ENCODE data around the gene PJVK. TPM values are rescaled to one million over a fixed set of nuclear protein-coding genes. Genes with fewer than 3 reads are reported as not detected.

The PJVK gene
- total RNA-seq, 1 experiment from 2014 or later = 2.6 TPM

- intact Hi-C loops (cut with micrococcal nuclease) = no loop called here
- Histone ChIP-seq H3K79me2 (ENCODE audit: insufficient read depth, low read length) (peaks cover 26% of the 10 kb centered on the region), H3K9ac (ENCODE audit: low read length) (no peak overlapping the region), H3K4me1 (ENCODE audit: control insufficient read depth in 1 of 2, insufficient read depth in 2 of 2, low read length in 2 of 2) (peaks cover 12 to 20% of the 10 kb centered on the region in 2 experiments; a peak in 2 of 4 replicates), H3K36me3 (ENCODE audit: control insufficient read depth in 1 of 2, insufficient read depth in 2 of 2, low read length in 2 of 2) (peaks cover 8% of the 10 kb centered on the region in 2 experiments; a peak in 2 of 4 replicates), H3K27ac (ENCODE audit: low read depth, low read length) (no peak overlapping the region), H4K20me1 (ENCODE audit: insufficient read depth) (0 out of 2 replicates have a peak, but pooled peaks cover 5% of the 10 kb centered on the region), H3K4me3 (replicated peaks in 1 of 2; ENCODE audit: low read depth in 1 of 2, low read length in 2 of 2) (no peak overlapping the region), H2AFZ (ENCODE audit: low read depth, low read length, poor library complexity, severe bottlenecking) (no peak overlapping the region), H3K9me2 (ENCODE audit: insufficient read depth) (no peaks in the 10 kb centered on the region), H3K27me3 (ENCODE audit: insufficient read depth, low read length) (no peaks in the 10 kb centered on the region), H3K4me2 (ENCODE audit: low read length) (no peak overlapping the region), H3K9me3 (ENCODE audit: control insufficient read depth in 1 of 2, insufficient read depth in 1 of 2, low read depth in 1 of 2, low read length in 2 of 2) (no peaks in the 10 kb centered on the region)
- no peak for TF ChIP-seq CTCF (IDR thresholded peaks at IDR 0.05 in 2 of 3, conservative IDR thresholded peaks at IDR 0.05 in 1 of 3; ENCODE audit: borderline replicate concordance in 1 of 3, insufficient read depth in 1 of 3, low read depth in 2 of 3, low read length in 2 of 3)
- TF ChIP-seq ZFX (IDR thresholded peaks at IDR 0.05) = no peak
- TF ChIP-seq SP1 (IDR thresholded peaks at IDR 0.05; ENCODE audit: low read depth) = no peak
- TF ChIP-seq ATF3 (IDR thresholded peaks at IDR 0.05) = no peak
- TF ChIP-seq EZH2 (IDR thresholded peaks at IDR 0.05) = no peak
- no peak for TF ChIP-seq EGR1 (IDR thresholded peaks at IDR 0.05; ENCODE audit: low read depth)
- no peak for TF ChIP-seq ZBTB33 (IDR thresholded peaks at IDR 0.05; ENCODE audit: extremely low read depth, insufficient replicate concordance, low read length)
- no peak for TF ChIP-seq RAD21 (IDR thresholded peaks at IDR 0.05; ENCODE audit: low read depth)
- TF ChIP-seq POLR2A (IDR thresholded peaks at IDR 0.05; ENCODE audit: borderline replicate concordance, extremely low read depth, insufficient read depth, insufficient read length) = no peak
- TF ChIP-seq ZNF274 (IDR thresholded peaks at IDR 0.05; ENCODE audit: low read depth, low read length) = no peak
- no peak for TF ChIP-seq FOSL1 (IDR thresholded peaks at IDR 0.05; ENCODE audit: low read depth)
- TF ChIP-seq JUND (IDR thresholded peaks at IDR 0.05) = no peak
- TF ChIP-seq EZH2phosphoT487 (IDR thresholded peaks at IDR 0.05; ENCODE audit: borderline replicate concordance) = no peak
- TF ChIP-seq YY1 (IDR thresholded peaks at IDR 0.05; ENCODE audit: extremely low read depth, insufficient replicate concordance, low read depth, low read length) = no peak
- TF ChIP-seq REST (IDR thresholded peaks at IDR 0.05; ENCODE audit: low read depth) = no peak
- TF ChIP-seq CEBPB (IDR thresholded peaks at IDR 0.05; ENCODE audit: low read depth) = no peak
- no peak for TF ChIP-seq CBX3 (IDR thresholded peaks at IDR 0.05; ENCODE audit: low read depth)
- ATAC-seq = no peak
- ChIA-PET POLR2A (no interaction called here), CTCF (no interaction called here), RAD21 (ENCODE audit: low non-redundant PET in 1 of 2, low total read pairs in 2 of 2, uncharacterized antibody in 2 of 2, unreplicated experiment in 2 of 2) (no interaction called here)
- DNase-seq (ENCODE audit: low read depth, low spot score) = no peak
- BruUV-seq (replicated peaks) = no TSS peak
Observed at GRCh38 chr2:178452870-178453269, 1.7 kb downstream of the PJVK start.
